Activated naive CD8-positive, alpha-beta T cell treated with anti-CD3 and anti-CD28 coated beads, Interleukin-2, amount 50 U/mL, for 16 hours (primary cell): ENCODE measurements around the gene CDCA3.
"Not testable (repeated sequence)": the region's sequence is repeated elsewhere in the genome, so short reads cannot be mapped to it uniquely, and the experiment has no call there.

ENCODE experiments used
- DNase-seq: peaks from one replicate; pipeline ENCODE4 v3.0.0-alpha.2; 2020; ENCODE audit warnings: low read depth, low spot score

The CDCA3 gene

DNA sequence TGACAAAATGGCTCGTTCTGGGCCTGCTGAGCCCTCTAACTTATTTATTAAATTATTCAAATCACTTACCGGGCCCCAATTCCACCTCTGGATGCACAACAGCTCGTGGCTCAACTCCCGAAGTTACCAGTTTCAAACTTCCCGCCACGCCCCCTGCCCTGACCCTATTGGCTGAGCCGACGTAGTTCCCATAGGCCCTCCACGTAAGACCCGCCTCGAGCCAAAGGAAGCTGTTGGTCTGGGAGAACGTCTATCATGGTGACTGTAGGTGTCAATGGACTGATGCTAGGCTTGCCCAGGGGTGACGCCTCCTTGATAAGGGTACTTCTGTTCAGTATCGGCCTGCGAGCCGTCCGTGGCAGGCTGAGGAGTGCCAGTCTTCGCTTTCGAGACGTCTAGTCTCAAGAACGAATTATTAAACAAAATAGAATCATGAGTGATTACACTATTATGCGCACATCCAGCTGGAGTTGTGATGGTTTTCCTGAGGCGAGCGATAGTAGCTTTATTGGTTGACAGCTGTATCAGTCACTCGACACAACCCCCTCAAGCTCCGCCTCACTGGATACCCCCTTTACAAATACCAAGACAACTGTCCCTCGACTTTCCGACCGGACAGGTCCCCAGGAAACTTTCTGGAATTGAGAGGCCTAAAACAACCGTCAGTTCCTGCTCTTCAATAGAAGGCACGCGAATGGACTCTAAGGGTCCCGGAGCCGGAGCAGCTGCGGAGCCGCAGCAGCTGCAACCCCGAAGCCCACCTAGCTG, at the start of gene CDCA3:
Gene CDCA3 (minus strand): TSS at position 134 of the 768 bp plus-strand sequence. CDS start 334 bp downstream, outside the sequence.
- DNase-seq: peak; percentile 77

DNA sequence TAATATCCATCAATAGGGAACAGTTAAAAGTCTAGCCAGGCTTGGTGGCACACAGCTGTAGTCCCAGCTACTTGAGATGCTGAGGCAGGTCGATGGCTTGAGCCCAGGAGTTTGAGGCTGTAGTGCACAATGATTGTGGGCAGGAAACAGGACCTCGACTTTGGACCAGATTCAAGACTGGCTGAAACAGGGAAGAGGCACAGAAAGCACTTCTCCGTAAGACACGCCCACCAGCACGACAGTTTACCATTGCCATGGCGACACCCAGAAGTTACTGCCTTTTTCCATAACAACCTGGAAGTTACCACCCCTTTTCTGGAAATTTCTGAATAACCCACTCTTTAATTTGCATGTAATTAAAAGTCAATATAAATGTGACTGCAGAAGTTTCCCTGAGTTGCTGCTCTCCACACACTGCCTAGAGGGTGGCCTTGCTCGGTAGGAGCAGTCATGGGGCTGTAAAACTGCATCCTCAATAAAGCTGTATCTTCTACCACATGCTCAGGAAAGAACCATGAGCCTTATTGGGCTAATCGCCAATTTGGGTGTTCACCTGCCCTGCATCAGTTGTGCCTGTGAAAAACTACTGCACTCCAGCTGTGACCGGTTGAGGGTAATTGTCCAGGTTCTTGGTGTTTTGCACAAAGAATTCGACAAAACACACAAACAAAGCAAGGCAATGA, 48.9 kb upstream of the CDCA3 start:
- no peak for DNase-seq

DNA sequence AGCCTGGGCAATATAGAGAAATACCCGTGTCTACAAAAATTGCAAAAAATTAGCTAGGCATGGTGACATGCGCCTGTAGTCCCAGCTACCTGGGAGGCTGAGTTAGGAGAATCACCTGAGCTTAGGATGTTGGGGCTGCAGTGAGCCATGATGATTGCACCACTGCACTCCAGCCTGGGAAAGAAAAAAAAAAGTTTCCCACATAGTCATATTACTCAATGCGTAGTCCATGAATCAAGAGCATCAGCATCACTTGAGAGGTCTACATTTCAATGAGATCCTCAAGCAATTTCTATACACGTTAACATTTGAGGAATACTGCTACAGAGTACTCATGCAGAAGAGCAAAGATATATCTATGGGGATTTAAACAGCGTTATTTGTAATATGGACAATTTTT, 48.3 kb upstream of the CDCA3 start:
- DNase-seq: no peak

DNA sequence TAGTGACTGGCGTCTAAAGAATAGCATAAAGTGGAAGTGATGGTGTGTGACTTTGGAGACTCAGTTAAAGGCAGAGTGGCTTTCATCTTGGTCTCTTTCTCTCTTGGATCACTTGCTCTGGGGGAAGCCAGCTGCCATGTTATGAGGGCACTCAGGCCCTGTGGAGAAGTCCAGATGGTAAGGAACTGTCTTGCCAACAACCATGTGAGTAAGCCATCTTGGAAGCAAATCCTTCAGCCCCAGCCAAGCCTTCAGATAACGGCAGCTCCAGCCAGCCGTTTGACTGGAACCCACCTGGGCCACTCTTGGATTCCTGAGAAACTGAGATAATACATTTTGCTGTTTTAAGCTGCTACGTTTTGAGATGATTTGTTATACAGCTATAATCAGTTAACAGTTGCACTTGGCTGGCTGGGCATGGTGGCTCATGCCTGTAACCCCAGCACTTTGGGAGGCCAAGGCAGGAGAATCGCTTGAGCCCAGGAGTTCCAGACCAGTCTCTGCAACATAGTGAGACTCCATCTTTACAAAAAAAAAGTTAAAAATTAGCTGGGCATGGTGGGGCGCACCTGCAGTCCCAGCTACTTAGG, 45.9 kb upstream of the CDCA3 start:
- no peak for DNase-seq

DNA sequence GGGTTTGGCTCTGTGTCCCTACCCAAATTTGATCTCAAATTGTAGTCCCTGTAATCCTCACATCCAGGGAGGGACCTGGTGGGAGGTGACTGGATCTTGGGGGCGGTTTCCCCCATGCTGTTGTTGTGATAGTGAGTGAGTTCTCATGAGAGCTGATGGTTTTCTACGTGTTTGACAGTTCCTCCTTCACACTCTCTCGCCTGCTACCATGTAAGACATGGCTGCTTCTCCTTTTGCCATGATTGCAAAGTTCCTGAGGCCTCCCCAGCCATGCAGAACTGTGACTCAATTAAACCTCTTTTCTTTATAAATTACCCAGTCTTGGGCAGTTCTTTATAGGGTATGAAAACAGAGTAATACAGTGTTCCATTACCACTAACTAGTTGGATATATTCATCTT, 43.2 kb upstream of the CDCA3 start:
- no peak for DNase-seq

DNA sequence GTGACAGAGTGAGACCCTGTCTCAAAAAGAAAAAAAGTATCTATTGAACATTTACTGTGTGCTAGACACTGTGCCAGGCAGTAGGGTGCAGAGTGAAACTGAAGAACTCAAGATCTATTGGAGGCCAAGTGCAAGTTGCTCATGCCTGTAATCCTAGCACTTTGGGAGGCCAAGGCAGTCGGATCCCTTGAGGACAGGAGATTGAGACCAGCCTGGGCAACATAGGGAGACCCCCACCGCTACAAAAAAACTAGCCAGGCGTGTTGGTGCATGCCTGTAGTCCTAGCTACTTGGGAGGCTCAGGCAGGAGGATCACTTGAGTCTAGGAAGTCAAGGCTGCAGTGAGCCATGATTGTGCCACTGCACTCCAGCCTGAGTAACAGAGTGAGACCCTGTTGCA, 41.6 kb upstream of the CDCA3 start:
- not testable (repeated sequence) for DNase-seq

DNA sequence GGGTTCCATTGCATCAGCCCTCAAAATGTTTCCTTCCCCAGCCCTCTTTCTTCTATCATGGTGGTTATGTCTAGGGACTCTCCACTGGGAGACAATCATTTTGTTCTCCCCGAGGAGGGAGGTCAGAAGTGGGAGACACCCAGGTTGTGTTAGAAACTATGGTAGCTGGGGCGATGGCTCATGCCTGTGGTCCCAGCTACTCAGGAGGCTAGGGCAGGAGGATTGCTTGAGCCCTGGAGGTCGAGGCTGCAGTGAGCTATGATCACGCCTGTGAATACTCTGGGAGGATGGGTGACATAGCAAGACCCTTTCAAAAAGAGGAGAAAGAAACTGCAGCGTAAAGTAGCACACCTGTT, 40.5 kb upstream of the CDCA3 start:
- DNase-seq: no peak

DNA sequence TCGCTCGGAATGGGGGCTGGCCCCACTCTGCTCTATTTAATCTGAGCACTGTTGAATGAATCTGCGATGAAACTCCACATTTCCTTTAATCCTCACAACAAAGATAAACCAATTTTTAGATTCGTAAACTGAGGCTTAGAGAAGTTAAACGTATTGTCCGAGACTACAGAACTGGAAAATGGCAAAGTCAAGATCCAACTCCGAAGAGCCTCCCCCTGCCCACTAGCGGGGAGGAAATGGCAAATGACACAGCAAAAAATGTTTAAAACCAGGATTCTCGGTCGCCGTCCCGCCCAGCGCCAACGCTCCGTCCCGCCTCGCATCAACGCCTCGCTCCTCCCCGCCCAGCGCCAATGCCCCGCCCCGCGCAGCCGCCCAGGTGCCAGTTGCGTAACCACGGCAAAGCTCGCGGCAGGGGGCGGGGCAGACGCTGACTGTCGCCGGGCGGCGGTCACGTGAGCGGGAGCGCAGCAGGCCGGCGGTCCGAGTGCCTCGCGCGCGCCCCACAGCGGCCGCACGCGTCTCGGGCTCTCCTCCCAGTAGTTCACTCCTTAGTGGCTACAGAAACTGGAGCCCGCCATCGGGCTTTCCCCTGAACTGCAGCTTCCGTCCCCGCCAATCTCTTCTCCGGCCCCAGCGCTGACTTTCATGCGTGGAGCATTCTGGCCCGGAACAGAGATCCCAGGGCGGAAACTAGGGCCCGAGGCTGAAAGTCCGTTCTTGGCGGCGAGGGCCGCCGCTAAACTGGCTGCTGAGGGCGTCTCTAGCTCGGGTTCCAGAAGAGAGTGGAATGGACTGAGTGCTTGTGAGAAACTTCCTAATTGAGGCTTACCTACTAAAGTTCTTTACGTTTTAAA, 39.9 kb upstream of the CDCA3 start:
- DNase-seq: peak; percentile 96

DNA sequence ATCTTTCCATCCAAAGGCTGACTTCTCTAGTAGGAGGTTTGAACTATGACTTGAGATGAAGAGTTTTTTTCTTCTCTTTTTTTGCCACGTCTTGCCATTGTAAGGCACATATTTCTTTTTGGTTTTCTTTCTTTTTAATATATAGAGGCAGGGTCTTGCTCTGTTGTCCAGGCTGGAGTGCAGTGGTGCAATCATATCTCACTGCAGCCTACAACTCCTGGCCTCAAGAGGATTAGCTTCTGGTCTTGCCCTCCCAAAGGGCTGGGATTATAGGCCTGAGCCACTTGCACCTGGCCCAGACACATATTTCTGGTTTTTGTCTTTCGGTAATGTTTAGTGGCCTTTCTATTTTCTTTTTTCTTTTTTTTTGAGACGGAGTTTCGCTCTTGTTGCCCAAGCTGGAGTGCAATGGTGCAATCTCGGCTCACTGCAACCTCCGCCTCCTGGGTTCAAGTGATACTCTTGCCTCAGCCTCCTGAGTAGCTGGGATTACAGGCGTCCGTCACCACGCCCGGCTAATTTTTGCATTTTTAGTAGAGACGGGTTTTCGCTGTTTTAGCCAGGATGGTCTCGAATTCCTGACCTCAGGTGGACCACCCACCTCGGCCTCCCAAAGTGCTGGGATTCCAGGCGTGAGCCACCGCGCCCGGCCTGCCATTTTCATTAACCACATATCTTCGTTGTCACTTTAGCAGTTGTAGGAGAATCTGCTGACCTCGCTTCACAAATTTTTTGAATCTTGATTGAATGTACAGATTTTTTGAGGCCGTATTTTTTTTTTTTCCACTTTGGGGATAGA, 38.9 kb upstream of the CDCA3 start:
- not testable (repeated sequence) for DNase-seq

DNA sequence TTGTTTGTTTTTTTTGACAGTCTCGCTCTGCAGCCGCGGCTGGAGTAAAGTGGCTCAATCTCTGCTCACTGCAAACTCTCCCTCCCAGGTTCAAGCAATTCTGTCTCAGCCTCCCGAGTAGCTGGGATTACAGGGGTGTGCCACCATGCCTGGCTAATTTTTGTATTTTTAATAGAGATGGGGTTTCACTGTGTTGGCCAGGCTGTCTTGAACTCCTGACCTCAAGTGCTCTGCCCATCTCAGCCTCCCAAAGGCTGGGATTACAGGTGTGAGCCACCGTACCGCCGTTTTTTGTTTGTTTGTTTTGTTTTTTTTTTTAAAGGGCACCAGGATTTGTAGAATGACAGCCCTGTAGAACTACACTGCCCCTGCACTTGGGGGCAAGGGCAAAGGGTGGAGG, 37.7 kb upstream of the CDCA3 start:
- not testable (repeated sequence) for DNase-seq

DNA sequence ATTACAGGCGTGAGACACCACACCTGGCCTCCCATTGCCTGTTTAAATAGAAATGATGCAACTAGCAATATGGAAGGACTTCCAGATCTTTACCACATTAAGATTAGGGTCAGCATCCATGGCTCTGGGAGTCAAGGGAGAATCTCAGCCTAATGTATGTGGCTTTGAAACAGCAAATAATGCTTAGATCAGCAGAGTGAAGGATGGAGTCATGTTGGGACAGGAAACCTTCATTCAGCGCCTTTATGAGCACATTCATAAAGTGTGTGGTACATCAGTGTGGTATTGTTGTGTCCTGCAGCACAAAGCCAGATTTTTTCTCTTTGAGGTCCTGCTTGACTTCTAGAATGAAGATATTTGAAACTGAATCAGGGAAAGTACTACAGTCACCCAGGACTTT, 37.3 kb upstream of the CDCA3 start:
- DNase-seq: no peak

DNA sequence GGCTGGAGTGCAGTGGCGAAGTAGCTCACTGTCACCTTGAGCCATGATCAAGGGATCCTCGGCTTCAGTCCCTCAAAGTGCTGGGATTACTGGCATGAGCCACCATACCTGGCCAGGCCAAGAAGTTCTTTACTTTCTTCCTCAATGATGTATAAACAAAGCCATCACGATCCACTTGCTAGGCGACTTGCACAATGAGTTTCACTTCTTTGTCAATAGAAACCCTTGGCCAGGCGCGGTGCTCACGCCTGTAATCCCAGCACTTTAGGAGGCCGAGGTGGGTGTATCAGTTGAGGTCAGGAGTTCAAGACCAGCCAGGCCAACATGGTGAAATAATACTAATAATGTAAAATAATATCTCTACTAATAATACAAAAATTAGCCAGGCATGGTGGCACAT, 36.4 kb upstream of the CDCA3 start:
- no peak for DNase-seq

DNA sequence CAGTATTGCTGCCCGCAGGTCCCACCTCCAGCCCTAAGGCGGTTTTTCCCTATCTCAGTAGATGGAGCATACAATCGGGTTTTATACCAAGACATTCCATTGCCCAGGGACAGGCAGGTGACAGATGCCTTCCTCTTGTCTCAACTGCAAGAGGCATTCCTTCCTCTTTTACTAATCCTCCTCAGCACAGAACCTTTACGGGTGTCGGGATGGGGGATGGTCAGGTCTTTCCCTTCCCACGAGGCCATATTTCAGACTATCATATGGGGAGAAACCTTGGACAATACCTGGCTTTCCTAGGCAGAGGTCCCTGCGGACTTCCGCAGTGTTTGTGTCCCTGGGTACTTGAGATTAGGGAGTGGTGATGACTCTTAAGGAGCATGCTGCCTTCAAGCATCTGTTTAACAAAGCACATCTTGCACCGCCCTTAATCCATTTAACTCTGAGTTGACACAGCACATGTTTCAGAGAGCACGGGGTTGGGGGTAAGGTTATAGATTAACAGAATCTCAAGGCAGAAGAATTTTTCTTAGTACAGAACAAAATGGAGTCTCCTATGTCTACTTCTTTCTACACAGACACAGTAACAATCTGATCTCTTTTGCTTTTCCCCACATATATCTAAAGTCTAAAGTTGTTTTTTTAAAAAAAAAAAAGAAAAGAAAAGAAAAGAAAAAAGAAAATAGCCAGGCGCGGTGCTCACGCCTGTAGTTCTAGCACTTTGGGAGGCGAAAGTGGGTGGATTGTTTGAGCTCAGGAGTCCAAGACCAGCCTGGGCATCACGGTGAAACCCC, 35.3 kb upstream of the CDCA3 start:
- DNase-seq: not testable (repeated sequence)

DNA sequence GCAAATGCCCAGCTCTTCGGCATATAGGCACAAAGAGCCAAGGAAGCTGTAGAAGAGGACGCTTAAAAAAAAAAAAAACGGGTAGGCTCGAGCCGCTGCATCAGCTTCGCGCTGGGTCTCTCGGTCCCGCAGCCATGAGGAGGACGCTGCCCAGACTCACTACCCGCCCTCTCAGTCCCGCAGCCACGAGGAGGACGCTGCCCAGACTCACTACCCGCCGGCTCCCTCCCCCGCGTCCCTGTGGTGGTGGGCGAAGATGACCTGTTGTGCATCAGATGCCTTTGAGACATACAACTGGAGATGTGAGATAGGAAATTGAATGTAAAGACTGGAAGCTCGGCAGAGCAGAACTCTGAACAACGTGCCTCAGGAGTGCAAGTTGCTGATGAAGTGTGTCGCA, 33.5 kb upstream of the CDCA3 start:
- no peak for DNase-seq

DNA sequence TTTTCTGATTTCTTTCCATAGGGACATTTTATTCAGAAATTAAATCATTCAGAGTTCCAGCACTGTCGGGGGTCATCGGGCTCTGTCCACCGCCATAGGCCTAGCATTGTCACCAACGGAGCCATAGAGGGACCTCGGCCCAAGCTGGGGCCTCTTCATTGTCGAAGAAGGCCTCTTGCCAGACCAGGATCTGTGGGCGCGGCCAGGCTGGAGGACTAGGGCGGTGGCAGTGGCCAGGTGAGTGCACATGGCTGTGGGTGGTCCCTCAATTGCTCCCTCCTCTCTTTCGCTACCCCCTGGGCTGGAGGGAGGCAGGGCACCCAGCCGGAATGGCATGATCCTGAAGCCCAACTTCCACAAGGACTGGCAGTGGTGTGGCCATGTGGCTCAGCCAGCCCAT, 32.6 kb upstream of the CDCA3 start:
- no peak for DNase-seq

DNA sequence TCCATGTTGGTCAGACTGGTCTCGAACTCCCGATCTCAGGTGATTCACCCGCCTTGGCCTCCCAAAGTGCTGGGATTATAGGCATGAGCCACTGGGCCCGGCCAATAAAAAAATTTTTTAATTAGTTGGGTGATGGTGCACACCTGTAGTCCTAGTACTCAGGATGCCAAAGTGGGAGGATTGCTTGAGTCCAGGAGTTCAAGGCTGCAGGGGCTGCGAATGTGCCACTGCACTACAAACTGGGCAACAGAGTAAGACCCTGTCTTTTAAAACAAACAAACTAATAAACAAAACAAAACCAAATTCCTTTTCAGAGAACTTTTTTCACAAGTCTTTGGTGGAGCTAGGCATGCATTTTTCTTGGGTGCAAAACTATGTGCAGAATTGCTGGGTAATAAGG, 32.2 kb upstream of the CDCA3 start:
- DNase-seq: no peak

DNA sequence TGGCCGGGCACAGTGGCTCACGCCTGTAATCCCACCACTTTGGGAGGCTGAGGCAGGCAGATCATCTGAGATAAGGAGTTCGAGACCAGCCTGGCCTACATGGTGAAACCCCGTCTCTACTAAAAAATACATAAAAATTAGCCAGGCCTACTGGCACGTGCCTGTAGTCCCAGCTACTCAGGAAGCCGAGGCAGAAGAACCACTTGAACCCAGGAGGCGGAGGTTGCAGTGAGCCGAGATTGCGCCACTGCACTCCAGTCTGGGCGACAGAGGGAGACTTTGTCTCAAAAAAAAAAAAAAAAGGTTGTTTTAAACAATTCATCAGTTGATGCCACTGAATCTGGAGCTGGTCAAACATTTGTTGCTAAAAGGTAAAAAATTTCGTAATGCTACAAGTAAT, 28.7 kb upstream of the CDCA3 start:
- not testable (repeated sequence) for DNase-seq

DNA sequence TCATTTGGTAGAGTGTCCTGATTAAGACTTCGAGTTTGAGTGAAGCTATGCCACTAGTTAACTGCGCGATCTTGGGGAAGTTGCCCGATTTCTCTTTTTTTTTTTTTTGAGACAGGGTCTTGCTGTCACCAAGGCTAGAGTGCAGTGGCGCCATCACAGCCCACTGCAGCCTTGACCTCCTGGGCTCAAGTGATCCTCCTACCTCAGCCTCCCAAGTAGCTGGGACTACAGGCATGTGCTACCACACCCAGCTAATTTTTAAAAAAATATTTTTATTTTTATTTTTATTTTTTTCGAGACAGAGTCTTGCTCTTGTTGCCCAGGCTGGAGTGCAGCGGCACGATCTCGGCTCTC, 22.9 kb upstream of the CDCA3 start:
- not testable (repeated sequence) for DNase-seq

DNA sequence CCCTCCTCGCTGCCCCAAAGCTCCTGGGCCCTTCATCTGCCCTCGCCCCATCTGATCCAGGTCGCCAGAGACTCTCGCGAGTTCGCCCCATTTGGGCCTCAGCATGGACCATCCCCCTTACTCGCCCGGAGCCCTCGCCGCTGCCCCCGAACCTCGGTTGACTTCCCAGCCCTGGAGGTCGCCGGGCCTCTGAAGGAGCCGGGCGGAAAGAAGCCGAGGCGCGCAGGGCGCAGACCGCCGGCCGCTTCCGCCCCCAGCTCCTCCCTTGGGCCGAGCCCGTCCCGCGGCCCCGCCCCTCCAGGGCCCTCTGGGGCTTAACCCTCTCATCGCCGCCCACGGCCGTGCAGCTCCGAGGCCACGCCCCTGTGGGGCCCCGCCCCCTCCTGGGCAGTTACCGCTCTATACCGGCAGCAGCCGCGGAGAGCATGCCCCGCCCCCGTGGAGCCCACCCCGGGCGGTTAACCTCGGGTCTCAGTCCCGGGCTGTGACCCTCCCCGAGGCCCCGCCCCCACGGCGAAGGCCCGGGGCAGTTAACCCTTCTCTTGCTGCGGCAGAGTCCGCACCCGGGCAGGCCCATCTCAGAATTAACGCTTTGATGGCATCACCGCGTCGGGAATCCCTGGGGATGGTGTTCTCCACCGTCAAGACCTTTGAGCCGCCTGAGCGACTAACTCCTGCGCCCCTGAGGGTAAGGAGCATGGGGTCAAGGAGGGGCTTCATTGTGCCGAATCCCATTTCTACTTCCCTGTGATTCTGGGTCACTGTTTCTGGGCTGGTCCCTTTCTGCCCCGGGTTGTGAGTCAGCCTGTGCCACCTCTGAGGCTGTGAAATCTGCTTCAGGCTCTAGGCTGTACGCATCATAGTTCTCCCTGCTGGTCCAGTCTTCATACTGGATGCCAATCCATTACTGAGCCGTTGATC, 22.3 kb upstream of the CDCA3 start, which contains the start of gene SPSB2:
Gene SPSB2 (minus strand): TSS at position 210 of the 921 bp plus-strand sequence. CDS start 402 bp downstream, outside the sequence.
- DNase-seq: peak; percentile 99
